ENCODE results near the gene GPRC5A. TPM values are rescaled to one million over a fixed set of nuclear protein-coding genes. Genes with fewer than 3 reads are reported as not detected.
A peak's percentile ranks its signal among the peaks of the same experiment; 100 is the strongest.
"Not testable (repeated sequence)": the region's sequence is repeated elsewhere in the genome, so short reads cannot be mapped to it uniquely, and the experiment has no call there.

Gene GPRC5A, protein sequence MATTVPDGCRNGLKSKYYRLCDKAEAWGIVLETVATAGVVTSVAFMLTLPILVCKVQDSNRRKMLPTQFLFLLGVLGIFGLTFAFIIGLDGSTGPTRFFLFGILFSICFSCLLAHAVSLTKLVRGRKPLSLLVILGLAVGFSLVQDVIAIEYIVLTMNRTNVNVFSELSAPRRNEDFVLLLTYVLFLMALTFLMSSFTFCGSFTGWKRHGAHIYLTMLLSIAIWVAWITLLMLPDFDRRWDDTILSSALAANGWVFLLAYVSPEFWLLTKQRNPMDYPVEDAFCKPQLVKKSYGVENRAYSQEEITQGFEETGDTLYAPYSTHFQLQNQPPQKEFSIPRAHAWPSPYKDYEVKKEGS
- 10 to 100 TPM in 1 of 3 donors, 1 to 10 TPM in 2; 7.6 to 10.3 (median 8.3) TPM for polyA plus RNA-seq (ENCODE audit: insufficient read length in 3 of 3)

DNA sequence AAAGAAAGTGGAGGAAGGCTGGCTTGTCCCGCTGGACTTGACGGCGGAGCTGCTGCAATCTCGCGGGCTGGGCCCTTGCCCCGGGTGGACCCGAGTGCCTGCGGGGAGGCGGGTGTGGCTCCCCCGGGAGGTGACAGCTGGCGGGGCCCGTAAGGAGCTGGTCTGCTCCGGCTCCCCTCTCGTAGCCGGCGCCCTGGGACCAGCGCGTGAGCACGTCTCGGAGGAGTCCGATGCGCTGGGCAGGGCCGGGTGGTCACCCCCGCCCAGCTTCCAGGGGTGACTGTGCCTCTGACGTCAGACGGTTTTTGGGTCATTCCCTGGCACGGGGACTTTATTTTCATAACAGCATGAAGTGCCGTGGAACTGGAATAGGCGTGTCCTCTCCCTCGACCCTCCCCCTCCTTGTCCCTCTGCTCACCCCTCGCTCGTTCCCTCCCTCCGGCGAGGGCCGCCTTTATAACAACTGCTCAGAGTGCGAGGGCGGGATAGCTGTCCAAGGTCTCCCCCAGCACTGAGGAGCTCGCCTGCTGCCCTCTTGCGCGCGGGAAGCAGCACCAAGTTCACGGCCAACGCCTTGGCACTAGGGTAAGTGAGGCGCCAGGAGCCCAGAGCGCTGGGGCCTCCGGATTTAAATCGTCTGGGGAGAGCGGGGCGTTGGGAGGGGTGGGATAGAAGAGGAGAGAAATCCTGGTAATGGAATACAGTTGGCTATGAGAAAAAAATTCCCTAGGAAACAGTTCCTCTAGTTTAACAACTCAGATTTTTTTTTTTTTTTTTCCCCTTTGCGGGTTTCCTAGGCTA, at the start of gene GPRC5A:
TSS of gene GPRC5A (plus strand) at position 483 of the 801 bp plus-strand sequence. CDS start 16,688 bp downstream, outside the sequence.
- peak; percentile 65 to 77 (median 77) for DNase-seq (ENCODE audit: low read depth in 3 of 3, low spot score in 2 of 3)

DNA sequence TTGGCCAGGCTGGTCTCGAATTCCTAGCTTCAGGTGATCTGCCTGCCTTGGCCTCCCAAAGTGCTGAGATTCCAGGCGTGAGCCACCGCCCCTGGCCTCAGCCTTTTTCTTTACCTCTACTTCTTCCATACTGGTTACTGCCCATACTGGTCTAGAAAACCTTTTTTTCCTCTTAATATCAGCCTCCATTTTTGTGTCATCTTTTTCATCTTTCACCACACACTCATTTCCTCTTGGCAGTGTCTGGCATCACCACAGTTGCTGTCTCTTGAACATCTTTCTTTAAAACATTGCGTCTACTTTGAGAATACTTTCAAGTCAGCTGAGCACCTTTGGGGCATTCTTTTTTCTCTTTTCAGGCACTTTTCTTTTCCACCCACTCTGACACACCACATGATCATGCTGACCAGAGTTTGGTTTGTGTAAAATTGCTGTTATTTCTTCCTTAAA, 45.5 kb upstream of the GPRC5A start:
- no peak for DNase-seq (ENCODE audit: low read depth in 3 of 3, low spot score in 2 of 3)

DNA sequence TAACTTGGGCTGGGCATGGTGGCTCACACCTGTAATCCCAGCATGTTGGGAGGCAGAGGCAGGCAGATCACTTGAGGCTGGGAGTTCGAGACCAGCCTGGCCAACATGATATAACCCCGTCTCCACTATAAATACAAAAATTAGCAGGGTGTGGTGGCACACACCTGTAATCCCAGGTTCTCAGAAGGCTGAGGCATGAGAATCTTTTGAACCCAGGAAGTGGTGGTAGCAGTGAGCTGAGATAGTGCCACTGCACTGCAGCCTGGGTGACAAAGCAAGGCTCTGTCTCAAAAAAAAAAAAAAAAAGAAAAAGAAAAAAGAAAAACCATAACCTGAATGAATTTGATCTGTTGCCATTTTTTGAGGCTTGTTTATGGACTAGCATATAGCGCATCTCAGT, 44.6 kb upstream of the GPRC5A start:
- not testable (repeated sequence) for DNase-seq (ENCODE audit: low read depth in 3 of 3, low spot score in 2 of 3)

DNA sequence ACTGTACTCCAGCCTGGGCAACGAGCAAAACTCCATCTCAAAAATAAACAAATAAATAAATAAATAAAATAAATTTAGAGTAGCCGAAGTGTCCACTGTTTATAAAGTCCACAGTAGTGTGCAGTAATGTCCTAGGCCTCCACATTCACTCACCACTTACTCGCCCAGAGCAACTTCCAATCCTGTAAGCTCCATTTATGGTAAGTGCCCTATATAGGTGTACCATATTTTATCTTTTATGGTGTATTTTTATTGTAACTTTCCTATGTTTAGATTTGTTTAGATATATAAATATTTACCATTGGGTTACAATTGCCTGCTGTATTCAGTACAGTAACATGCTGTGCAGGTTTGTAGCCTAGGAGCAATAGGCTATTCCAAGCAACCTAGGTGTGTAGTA, 37.9 kb upstream of the GPRC5A start:
- DNase-seq (ENCODE audit: low read depth in 3 of 3, low spot score in 2 of 3), result no peak

DNA sequence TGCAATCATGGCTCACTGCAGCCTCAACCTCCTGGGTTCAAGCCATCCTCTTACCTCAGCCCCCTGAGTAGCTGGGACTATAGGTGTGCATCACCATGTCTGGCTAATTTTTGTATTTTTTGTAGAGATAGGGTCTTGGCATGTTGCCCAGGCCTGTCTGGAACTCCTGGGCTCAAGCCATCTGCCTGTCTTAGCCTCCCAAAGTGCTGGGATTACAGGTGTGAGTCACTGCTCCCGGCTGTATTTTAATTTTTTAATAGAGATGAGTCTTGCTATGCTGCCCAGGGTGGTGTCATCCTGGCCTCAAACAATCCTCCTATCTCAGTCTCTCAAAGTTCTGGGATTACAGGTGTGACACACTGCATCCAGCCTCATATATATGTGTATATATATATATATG, 31.7 kb upstream of the GPRC5A start:
- DNase-seq (ENCODE audit: low read depth in 3 of 3, low spot score in 2 of 3), result no peak

DNA sequence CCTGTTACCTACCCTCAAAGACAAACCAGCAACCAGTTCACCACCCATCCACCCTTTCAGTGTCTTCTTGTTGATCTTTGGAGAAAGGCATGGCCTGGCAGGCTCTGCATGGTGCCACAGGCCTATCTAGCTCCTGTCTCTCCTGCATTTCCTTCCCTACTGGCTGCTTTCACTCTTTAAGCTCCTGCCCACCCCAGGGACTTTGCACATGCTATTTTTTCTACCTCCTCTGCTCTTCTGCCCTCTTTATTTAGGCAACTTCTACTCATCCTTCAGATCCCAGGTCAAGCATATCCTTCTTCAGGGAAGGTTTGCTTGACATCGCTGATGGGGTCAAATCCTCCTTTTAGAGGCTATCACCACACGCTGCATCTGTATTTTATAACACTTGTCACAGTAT, 27.1 kb upstream of the GPRC5A start:
- no peak for DNase-seq (ENCODE audit: low read depth in 3 of 3, low spot score in 2 of 3)

DNA sequence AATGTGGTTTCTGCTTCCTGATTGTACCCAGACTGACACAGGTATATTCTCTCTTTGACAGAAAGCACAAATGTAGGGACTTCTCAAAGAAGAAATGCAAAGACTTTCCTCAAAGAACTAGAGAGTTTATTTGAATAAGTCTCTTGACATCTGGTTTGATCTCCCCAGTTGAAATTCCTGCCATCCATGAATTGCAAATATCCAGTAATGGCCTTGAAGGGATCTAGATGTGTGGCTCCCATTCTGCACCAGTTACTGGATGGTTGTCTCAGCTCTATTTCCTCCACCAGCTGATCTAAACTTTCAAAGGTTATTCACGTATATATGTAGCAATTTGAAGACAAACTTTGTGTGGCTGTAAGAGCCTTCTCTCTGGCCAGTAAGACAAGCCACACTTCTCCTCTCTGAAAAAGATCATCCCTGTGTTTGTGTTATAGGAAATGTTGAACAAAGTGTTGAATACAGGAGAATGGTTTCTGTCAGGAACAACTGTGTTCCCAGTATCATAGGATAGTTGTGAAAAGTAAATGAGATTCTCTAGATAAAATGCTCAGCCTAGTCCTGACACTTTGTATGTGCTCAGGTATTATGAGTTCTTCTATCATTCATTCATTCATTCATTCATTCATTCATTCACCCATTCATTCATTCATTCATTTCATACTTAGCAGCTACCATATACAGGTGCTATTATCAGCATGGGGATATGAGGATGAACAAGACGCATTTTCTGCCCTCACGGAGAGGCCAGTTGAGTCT, 22.7 kb upstream of the GPRC5A start:
- no peak for DNase-seq (ENCODE audit: low read depth in 3 of 3, low spot score in 2 of 3)

DNA sequence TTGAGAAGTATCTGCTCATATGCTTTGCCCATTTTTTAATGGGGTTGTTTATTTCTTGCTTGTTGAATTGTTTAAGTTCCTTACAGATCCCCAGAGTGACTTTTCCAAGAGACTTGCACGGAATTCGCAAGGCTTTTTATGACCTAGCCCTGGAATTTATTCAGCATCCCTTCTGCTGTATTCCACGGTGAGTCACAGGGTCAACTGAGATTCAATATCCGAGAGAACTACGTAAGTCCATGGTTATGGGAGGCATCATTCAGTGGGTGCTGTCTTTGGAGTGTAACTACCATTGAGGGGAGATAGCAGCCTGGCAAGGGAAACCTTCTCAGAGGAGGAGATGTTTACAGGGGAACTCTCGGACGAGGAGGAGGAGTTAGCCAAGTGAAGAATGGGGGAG, 20.9 kb upstream of the GPRC5A start:
- no peak for DNase-seq (ENCODE audit: low read depth in 3 of 3, low spot score in 2 of 3)

DNA sequence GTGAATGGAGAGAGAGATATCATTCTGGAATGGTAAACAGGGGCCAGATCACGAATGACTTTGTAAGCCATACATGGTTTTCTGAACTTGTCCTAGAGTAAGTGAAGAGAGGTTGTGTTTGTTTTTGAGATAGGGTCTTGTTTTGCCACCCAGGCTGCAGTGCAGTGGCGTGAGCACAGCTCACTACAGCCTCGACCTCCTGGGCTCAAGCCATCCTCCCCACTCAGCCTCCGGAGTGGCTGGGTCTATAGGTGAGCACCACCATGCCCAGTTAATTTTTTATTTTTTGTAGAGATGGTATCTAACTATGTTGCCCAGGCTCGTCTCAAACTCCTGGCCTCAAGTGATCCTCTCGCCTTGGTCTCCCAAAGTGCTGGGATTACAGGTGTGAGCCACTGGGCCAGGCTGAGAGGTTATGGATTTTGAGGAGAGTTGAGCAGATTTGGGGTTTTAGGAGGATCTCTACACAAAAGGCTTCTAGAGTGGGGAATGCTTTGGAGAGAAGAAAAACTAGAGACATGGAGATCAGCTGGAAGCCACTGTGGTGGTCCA, 19.7 kb upstream of the GPRC5A start:
- DNase-seq (ENCODE audit: low read depth in 3 of 3, low spot score in 2 of 3), result no peak

DNA sequence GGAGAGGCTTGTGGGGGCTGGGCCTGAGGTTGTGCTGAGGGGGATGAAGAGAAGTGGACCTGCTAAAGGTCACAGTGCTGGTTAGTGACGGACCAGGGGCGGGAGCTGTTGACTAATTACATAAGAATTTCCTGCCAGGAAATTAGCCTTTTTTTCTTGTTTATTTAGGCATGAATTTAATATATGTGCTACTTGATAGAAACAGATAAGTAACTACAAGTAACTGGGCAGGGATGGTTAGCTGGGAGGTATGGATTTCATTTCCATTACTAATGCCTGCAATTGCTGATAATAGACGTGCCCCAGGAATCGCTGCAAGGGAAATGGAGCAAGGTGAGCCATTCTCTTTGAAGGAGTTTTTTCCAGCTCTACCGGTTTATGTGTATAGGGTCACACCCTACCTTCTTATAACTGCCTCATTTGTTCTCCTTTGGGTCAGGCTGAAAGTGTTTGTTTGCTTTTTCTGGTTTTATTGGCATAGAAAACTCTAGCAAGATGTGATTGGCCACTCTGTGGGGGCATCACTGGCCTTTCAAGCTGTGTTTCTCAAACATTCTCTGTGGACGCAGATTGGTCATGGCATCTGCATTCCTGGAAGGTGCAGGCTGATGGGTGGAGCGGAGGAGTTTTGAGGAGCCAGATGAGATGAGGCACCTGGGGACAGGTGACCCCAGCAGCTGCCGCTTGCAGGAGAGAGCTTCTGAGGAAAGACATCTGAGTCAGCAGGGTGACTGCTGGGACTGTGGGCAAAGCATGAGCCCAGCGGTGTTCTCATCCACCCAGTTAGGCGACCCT, 19.0 kb upstream of the GPRC5A start:
- no peak for DNase-seq (ENCODE audit: low read depth in 3 of 3, low spot score in 2 of 3)

DNA sequence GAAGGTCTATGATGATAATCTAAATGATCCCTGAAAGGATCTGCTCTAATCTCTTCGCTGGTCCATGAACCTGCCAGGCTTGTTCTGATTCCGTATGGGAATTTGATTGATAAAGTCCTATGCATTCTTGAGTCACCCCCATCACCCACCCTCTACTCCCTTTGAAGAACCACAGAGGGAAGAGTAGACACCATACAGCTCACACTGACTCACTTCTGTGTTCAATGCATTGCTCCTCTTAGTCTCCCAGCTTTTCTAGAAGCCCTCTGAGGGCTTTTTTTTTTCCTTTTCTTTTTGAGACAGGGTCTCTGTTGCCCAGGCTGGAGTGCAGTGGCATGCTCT, 18.5 kb upstream of the GPRC5A start:
- DNase-seq (ENCODE audit: low read depth in 3 of 3, low spot score in 2 of 3), result no peak

DNA sequence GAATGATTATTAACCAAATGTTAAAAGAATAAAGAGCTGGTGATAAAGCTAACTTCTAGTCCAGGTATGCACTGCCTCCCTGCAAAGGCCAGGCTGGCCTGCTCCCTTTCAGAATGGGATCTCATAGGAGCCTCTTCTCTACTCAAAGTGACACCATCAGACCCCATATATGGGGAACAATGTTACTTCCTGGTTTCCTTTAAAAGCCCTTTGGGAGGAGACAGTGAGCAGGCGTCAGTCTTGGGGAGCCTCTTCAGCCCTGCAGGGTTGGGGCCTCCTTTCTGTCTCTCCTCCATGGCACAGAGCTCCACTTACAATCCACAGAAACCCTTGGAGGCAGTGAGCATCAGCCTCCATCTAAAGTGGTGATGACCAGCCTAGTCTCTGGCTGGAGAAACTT, 17.3 kb upstream of the GPRC5A start:
- DNase-seq (ENCODE audit: low read depth in 3 of 3, low spot score in 2 of 3), result no peak

DNA sequence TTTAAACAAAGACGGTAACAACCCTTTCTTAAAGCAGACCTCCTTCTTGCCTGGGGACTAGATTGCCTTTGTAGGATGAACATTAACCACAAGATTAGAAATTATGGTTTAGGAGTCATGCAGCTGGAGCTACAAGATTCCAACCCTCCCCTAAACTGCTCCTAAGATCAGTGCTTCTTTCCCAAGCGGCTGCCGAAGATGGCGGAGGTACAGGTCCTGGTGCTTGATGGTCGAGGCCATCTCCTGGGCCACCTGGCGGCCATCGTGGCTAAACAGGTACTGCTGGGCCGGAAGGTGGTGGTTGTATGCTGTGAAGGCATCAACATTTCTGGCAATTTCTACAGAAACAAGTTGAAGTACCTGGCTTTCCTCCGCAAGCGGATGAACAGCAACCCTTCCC, 16.1 kb upstream of the GPRC5A start:
- DNase-seq (ENCODE audit: low read depth in 3 of 3, low spot score in 2 of 3), result not testable (repeated sequence)

DNA sequence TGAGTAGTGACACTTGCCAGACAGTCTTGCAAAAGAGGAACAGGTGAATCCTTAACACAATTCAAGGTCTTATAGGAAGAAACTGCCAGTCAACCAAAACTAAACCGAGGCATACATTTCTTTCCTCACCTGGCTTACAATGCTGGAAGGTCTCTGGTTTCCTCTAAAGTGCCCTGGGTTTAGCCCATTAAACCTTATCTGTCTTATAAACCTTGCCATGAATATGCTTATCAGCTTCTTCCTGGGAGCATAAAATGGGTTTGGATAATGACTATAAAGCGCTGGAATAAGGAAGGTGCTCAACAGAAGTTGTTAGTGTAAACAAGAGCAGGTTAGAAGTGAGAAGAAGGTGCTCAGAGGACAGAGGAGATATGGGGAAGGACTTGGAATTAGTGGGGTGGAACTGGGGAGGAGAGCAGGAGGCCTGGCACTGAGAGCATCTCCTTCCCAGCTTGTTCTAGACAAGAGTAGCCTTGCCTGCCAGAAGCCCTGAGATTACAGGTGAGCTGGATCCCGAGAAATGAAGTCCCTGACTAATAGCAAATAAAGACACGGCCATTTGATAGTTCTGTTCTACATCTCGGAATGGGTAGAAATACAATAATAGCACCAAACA, 14.1 kb upstream of the GPRC5A start:
- DNase-seq (ENCODE audit: low read depth in 3 of 3, low spot score in 2 of 3), result no peak

DNA sequence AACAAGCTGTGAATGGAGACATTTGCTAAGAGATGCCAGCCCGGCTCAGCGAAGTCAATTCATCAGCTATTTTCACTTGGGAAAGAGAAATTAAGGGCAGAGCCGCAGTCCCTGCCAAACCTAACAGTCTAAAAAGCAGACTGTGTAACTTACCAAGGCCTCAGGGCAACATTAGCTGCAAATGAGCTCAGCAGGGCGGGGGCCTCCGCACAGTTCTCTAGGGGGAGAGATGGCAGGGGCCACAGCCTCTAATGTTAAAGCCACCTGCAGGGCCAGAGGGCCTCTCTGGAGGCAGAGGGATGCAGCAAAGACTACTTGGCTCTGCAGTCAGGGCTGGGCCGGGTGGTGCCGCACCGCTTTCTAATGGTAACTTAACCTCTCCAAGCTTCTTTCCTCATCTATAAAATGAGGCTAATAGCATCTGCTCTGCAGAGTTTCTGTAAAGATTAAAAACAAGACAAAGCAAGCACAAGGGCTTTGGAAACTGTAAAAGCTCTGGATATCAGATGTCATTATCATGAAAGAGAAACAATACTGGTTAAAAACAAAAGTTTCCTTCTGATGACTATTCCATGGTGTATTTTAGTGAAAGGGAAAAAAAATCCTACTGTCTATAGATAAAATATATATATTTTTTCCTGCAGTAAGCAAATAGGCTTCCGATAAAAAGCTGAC, 13.4 kb upstream of the GPRC5A start:
- DNase-seq (ENCODE audit: low read depth in 3 of 3, low spot score in 2 of 3), result no peak

DNA sequence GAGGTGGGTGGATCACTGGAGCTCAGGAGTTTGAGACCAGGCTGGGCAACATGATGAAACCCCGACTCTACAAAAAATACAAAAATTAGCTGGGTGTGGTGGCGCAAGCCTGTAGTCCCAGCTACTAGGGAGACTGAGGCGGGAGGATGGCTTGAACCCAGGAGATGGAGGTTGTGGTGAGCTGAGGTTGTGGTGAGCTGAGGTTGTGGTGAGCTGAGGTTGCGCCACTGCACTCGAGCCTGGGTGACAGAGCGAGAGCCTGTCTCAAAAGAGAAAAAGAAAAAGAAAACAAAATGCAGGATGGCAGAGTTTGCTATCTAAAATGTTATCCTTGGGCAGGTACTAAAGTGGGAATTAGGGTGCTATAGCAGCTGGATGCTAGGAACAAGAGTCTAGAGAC, 10.8 kb upstream of the GPRC5A start:
- no peak for DNase-seq (ENCODE audit: low read depth in 3 of 3, low spot score in 2 of 3)

DNA sequence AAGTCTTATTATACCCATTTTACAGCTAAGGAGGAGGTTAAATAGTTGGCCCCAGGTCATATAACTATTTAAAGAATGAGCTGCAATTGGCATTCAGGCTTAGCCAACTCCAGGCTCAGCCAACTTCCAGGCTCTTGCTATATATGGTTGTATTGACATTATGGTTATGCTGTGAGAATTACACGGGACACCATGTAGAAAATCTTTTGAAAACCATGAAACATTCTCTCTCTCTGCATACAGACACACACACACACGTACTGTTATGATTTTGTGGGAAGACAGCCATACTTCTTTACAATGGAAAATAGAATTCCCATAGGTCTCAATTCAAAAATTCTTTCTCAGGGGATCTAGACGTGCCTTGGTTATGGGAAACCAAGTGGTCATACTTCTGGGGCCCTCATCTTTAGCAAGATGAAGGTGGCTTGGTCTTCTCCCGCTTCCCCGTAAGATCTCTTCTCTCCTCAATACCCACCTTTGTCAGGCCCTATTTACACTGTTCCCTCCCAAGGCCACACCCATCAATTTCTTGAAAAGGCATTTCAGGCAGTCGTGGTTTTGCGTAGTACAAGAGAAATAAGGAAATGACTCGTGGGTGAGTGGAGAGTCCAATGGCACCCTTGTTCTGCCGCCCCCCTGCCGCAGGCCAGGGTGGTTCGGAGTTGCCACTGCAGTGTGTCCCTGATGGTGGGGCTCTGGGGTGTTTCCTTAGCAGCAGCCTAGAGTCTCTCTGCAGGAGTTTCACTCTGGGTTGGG, 10.0 kb upstream of the GPRC5A start:
- no peak for DNase-seq (ENCODE audit: low read depth in 3 of 3, low spot score in 2 of 3)

DNA sequence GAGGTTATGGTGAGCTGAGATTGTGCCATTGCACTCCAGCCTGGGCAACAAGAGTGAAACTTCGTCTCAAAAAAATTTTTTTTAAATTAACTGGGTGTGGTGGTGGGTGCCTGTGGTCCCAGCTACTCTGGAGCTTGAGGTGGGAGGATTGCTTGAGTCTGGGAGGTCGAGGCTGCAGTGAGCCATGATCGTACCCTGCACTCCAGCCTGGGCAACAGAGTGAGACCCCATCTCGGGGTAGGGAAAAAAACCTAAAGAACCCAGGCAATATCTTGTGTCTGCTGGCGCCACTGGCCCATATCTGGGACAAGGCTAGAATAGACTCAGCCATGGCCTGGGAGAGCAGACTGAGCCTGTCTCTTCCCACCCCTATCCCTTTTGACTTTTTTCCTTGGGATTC, 9.1 kb upstream of the GPRC5A start:
- DNase-seq (ENCODE audit: low read depth in 3 of 3, low spot score in 2 of 3), result no peak
